Uterus (tissue), 2 donors: ENCODE data around the gene TREML4.

Experiments used
- CTCF ChIP-seq, 4 experiments: fragments of 200-600 bp in 2 of 4; fragments of 450-650 bp in 2 of 4; sonication (generic) in 2 of 4; IDR thresholded peaks; one replicate each; pipeline ENCODE4 v1.5.1; 2016 to 2019; ENCODE audit warnings: antibody characterized with exemption in 4 of 4, mild to moderate bottlenecking in 2 of 4, moderate library complexity in 1 of 4
- POLR2A ChIP-seq, 2 donors: fragments of 450-650 bp; IDR thresholded peaks; one replicate each; pipeline ENCODE4 v1.6.1; 2016; ENCODE audit warnings: antibody characterized with exemption in 2 of 2, mild to moderate bottlenecking in 1 of 2, moderate library complexity in 1 of 2

GRCh38 chr6:41258196-41258493, 30.0 kb downstream of the TREML4 start:
- TF ChIP-seq CTCF (IDR thresholded peaks at IDR 0.05) = no peak
- TF ChIP-seq POLR2A (IDR thresholded peaks at IDR 0.05) = no peak
